Bronchial epithelial cell (primary cell): Measurements from ENCODE around the gene NEMP1. TPM values are rescaled to one million over a fixed set of nuclear protein-coding genes. Genes with fewer than 3 reads are reported as not detected.
"Not testable (repeated sequence)": the region's sequence is repeated elsewhere in the genome, so short reads cannot be mapped to it uniquely, and the experiment has no call there.

Source experiments
- DNase-seq: peaks from one replicate; pipeline ENCODE4 v3.0.0-alpha.2; 2010; ENCODE audit warnings: low read depth
- FAIRE-seq: peaks from 2 replicates; lab custom pipeline; 2011; peaks lifted over from hg19 to GRCh38; lab: Jason Lieb, UNC
- H3K27me3 ChIP-seq: 2 replicates; pipeline ENCODE4 v1.5.1; 2011; ENCODE audit warnings: low read length; ENCODE audit not compliant: control insufficient read depth, insufficient read depth
- H3K36me3 ChIP-seq: 2 replicates; pipeline ENCODE4 v1.5.1; 2011; ENCODE audit warnings: low read length; ENCODE audit not compliant: control insufficient read depth, insufficient read depth
- H3K4me3 ChIP-seq: 2 replicates; pipeline ENCODE4 v1.5.1; 2011; ENCODE audit warnings: mild to moderate bottlenecking, low read depth, low read length, control low read depth
- total RNA-seq: library from RNA; depleted of rRNA; stranded (reverse); fragments of >200 nt; gene quantifications from 2 replicates; pipeline ENCODE4 v1.2.1, GENCODE V29; 2014
- TF ChIP-seq, protein P1 (sequence below): IDR thresholded peaks from 2 replicates; pipeline ENCODE4 v1.5.1; 2011; ENCODE audit warnings: mild to moderate bottlenecking, moderate library complexity, low read length, control low read depth, inconsistent platforms; ENCODE audit not compliant: insufficient read depth, severe bottlenecking

NEMP1 gene
- total RNA-seq, 1 donor from 2014 or later = 4.2 TPM

- Histone ChIP-seq H3K27me3 (peaks cover 2% of the 10 kb centered on the region), H3K36me3 (no peaks in the 10 kb centered on the region), H3K4me3 (no peak overlapping the region)
- DNase-seq (no peak), FAIRE-seq (no peak)
- TF ChIP-seq, protein P1, sequence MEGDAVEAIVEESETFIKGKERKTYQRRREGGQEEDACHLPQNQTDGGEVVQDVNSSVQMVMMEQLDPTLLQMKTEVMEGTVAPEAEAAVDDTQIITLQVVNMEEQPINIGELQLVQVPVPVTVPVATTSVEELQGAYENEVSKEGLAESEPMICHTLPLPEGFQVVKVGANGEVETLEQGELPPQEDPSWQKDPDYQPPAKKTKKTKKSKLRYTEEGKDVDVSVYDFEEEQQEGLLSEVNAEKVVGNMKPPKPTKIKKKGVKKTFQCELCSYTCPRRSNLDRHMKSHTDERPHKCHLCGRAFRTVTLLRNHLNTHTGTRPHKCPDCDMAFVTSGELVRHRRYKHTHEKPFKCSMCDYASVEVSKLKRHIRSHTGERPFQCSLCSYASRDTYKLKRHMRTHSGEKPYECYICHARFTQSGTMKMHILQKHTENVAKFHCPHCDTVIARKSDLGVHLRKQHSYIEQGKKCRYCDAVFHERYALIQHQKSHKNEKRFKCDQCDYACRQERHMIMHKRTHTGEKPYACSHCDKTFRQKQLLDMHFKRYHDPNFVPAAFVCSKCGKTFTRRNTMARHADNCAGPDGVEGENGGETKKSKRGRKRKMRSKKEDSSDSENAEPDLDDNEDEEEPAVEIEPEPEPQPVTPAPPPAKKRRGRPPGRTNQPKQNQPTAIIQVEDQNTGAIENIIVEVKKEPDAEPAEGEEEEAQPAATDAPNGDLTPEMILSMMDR = no peak
Observed at GRCh38 chr12:57025196-57025595, 53.4 kb downstream of the NEMP1 start.

GRCh38 chr12:57022324-57022723 lies 56.3 kb downstream of the NEMP1 start:
- DNase-seq, H3K4me3 ChIP-seq, FAIRE-seq, H3K27me3 ChIP-seq, H3K36me3 ChIP-seq: not testable (repeated sequence)

DNA sequence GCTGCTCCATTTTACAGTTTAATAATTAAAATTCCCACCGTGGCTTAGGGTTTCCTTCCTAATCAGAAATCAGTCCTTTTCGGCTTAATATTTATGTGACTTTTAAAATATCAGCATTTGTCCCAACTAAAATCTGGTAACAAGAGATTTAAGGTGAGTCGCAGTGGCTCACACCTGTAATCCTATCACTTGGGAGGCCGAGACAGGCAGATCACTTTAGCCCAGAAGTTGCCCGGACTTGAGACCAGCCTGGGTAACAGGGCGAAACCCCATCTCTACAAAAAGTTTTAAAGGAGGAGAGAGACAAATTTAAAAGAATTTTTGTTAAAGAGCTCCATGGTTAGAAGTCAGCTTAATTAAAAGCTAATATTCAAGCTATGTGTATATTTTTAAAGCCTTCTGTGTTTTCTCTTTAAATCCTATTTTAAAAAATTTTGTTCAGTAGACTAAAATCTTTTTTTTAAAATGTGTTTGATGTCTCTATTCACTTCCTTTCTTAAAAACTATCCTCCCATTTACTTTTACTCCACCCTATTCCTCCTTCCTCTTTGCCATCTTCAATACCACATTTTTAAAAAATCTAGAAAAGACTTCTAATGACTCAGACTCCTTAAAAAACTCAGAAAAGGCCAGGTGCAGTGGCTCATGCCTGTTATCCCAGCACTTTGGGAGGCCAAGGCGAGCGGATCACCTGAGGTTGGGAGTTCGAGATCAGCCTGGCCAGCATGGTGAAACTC lies 58.4 kb downstream of the NEMP1 start:
- Histone ChIP-seq H3K4me3 (no peak overlapping the region), H3K27me3 (peaks cover 4% of the 10 kb centered on the region), H3K36me3 (no peaks in the 10 kb centered on the region)
- TF ChIP-seq, protein P1 = no peak
- DNase-seq (peak; percentile 63), FAIRE-seq (no peak)

- DNase-seq = no peak
- TF ChIP-seq, protein P1 = no peak
- FAIRE-seq = no peak
- Histone ChIP-seq H3K4me3 (no peak overlapping the region), H3K36me3 (no peaks in the 10 kb centered on the region), H3K27me3 (peaks cover 7% of the 10 kb centered on the region)
Observed at GRCh38 chr12:57018906-57019305, 59.7 kb downstream of the NEMP1 start.

DNA sequence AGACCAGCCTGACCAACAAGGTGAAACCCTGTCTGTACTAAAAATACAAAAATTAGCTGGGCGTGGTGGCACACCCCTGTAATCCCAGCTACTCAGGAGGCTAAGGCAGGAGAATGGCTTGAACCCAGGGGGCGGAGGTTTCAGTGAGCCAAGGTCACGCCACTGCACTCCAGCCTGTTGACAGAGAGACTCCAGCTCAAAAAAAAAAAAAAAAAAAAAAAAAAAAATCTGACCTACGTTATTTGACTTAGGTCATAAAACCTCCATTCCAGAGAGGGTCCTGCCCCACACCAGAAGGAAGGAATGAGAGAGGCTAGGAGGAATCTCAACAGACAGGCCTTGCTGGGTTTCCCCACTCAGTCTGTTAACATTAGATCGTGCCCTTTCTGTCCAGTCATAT lies 60.2 kb downstream of the NEMP1 start:
- FAIRE-seq, H3K36me3 ChIP-seq, DNase-seq: not testable (repeated sequence)

GRCh38 chr12:57016348-57016747 lies 62.2 kb downstream of the NEMP1 start, which contains the start of gene TAC3:
TAC3 (minus strand) TSS chr12:57016529; CDS start chr12:57015797, 732 bp downstream.
- H3K36me3 ChIP-seq = no peaks in the 10 kb centered on the region
- peaks cover 11% of the 10 kb centered on the region for H3K27me3 ChIP-seq
- no peak for FAIRE-seq
- TF ChIP-seq, protein P1 = no peak
- H3K4me3 ChIP-seq = no peak within 1 kb of the TSS
- no peak for DNase-seq

More for the DNA sequence above, 60.2 kb downstream of the NEMP1 start:
- not testable (repeated sequence) for H3K27me3 ChIP-seq, H3K4me3 ChIP-seq
